Subcutaneous adipose tissue (tissue), 4 donors: ENCODE data around the gene CCDC93. TPM values are rescaled to one million over a fixed set of nuclear protein-coding genes. Genes with fewer than 3 reads are reported as not detected.

Experiments
- total RNA-seq, 4 donors: library from RNA; depleted of rRNA; stranded (reverse); fragments of >200 nt; gene quantifications; one replicate each; pipeline ENCODE4 v1.1.0, GENCODE V29; 2016
- TF ChIP-seq, protein P1 (sequence below): fragments of 450-650 bp; IDR thresholded peaks from one replicate; pipeline ENCODE4 v1.5.1; 2016; ENCODE audit warnings: low read depth, mild to moderate bottlenecking, control low read depth, antibody characterized with exemption, moderate library complexity

Gene CCDC93
- total RNA-seq, 4 donors from 2014 or later: 30.3 to 47.9 (median 32.7) TPM

DNA sequence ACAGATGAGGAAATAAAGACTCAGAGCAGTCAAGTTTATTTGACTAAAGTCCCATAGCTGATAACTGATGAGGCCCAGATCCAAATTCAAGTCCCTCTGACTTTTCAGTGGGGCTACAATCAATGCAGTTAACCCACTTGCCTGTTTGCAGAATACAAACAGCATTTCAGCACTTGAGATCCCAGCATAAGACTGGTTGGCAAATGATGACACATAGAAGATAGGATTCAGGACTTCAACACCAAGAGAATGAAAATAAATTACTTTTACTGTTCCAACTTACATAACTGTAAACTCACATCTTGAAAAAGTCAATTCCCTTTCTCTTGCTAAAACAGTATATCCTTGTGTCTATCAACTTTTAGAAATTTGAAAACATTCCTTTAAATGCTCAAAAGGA, 61.2 kb downstream of the CCDC93 start:
- TF ChIP-seq, protein P1, sequence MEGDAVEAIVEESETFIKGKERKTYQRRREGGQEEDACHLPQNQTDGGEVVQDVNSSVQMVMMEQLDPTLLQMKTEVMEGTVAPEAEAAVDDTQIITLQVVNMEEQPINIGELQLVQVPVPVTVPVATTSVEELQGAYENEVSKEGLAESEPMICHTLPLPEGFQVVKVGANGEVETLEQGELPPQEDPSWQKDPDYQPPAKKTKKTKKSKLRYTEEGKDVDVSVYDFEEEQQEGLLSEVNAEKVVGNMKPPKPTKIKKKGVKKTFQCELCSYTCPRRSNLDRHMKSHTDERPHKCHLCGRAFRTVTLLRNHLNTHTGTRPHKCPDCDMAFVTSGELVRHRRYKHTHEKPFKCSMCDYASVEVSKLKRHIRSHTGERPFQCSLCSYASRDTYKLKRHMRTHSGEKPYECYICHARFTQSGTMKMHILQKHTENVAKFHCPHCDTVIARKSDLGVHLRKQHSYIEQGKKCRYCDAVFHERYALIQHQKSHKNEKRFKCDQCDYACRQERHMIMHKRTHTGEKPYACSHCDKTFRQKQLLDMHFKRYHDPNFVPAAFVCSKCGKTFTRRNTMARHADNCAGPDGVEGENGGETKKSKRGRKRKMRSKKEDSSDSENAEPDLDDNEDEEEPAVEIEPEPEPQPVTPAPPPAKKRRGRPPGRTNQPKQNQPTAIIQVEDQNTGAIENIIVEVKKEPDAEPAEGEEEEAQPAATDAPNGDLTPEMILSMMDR: no peak

DNA sequence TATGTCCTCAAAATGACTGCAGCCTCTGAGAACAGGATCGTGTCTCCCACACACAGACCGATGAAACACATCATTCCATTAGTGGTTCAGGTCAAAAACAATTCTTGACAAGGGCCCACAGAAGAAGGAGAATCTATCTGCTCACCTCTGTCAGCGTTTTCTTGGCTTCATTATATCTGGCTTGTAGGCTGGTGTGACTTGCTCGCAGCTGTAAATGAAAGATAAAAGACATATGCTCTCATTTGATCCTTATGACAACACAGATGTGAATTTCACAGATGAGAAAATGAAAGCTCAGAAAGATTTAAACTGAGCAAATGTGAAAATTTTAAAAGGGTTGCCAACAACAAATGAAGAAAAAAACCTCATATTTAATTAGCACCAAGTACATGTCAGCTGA, 61.6 kb downstream of the CCDC93 start:
- TF ChIP-seq, protein P1: no peak

DNA sequence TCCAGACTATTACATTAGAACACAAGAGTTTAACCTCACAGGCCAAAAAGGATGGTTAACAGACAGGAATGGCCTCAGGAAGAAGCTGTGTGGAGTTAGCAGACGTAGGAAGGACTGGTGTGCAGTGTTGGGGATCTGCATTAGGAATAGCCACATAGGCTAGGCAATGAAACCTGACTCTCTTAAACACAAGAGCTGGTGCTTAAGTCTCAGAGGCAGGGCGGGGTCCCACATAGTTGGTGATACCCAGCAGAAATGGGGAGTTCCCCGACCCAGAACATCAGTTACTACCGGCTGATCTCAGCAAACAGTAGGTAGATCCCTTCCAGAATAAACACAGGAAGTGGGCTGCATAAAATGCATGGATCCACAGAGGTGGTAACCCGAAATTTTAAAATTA, 64.1 kb downstream of the CCDC93 start:
- TF ChIP-seq, protein P1: no peak

DNA sequence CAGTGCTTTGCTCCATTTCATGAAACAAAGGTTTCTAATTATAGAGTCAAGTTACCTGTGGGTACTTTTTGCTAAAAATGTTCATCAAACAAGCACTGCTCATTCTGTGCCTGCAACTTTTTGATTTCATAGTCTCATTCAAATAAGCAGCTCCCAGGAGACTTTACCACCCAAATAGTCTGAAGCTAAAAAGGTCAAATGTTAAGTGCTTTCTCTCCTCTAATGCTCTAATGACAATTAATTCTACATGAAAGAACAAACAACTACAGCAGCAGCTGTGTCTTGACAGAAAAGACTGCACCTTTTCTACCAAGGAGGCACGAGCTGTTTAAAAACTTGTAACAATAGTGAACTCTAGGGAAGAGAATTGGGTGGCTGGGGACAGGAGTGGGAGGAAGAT, 65.3 kb downstream of the CCDC93 start:
- TF ChIP-seq, protein P1: no peak

DNA sequence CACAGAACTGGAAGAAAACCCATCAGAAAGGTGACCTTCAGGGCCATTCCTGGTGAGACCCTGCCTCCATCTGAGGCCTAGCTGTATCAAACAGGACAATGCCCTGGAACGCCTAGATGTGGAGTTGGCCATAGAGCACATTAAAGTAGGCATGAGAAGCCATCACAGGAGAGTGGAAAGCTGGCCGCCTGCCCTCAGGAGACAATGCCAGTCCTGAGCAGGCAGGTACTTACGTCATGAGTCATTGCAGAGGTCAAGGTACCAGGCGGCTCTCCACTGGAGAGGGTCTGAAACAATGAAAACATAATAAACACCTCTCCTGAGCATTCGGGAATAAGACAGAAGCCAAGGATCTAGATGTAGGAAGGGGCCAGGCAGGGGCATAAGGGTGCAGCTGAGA, 68.6 kb downstream of the CCDC93 start:
- TF ChIP-seq, protein P1: no peak

DNA sequence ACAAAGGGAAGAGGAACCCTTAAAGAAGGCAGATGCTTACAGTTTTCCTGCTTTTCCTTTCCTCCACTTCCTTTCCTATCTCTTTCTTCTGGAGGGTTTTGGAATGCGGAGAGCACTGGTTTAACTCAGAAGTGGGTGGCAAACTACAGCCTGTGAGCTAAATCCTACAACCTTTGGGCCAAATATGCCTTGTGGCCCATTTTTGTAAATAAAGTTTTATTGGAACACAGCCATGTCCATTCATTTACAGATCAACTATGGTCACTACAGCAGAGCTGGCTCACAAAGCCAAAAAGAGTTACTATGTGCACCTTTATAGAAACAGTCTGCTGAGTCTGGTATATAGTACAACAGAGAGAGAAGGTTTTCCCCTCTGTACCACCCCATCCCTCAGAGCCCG, 69.1 kb downstream of the CCDC93 start:
- TF ChIP-seq, protein P1: no peak

DNA sequence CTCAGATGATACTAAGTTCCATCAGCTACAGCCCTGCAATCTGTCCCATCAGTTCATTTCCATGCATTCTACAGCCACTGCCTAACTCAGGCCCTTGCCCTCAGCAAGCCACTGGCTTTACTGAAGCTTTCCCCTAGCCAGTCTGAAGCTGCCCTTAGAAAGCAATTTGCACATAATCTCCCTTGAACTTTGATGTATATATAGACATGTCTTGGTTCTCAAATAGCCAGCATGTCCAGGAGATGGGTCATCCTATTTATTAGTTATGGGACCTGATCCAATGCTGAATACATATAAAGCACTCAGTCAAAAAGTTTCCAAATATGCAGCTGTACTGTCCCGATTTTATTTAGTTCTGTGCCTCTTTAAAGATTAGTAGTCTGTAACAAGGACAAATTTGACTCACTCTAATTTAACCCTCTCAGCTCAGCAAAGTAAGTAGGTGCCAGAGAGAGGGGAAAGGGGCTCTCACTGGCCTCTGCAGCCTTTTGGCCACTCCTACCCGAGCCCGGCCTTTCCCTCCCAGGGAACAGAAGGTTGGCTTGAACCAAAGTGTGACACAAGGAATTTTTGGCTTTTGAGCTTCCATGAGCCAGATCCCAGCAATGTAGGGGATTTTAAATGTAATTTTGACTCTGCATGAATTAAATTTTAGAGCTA, 70.7 kb downstream of the CCDC93 start:
- TF ChIP-seq, protein P1: no peak
